ENCODE results near the gene NXN.

GRCh38 chr17:1010086-1010450, 30.5 kb upstream of the NXN start:
- no peak for TF ChIP-seq CTCF (IDR thresholded peaks at IDR 0.05)
- TF ChIP-seq EZH2 (IDR thresholded peaks at IDR 0.05; ENCODE audit: borderline replicate concordance, insufficient read depth, low read depth, low read length, poor library complexity, severe bottlenecking), result no peak

Measured in B cell (primary cell).